GM21619 (cell line): Measurements from ENCODE around the gene ITPKB.
A peak's percentile ranks its signal among the peaks of the same experiment; 100 is the strongest.
"Not testable (repeated sequence)": the region's sequence is repeated elsewhere in the genome, so short reads cannot be mapped to it uniquely, and the experiment has no call there.

Source experiments
- ATAC-seq: cut with Tn5 transposase; IDR thresholded peaks from one replicate; pipeline ENCODE4 v1.9.1; 2021; ENCODE audit not compliant: unreplicated experiment

Gene ITPKB

GRCh38 chr1:226738995-226739695 lies at the start of gene ITPKB:
TSS of gene ITPKB (minus strand) at chr1:226739282. CDS start at chr1:226737458, 1,824 bp downstream.
- ATAC-seq: peak; percentile 24

- no peak for ATAC-seq
These were observed 48.6 kb upstream of the ITPKB start for GRCh38 chr1:226787638-226788037.

GRCh38 chr1:226787071-226787470 lies 48.0 kb upstream of the ITPKB start:
- no peak for ATAC-seq

- peak; percentile 90 for ATAC-seq
These were observed 47.5 kb upstream of the ITPKB start for GRCh38 chr1:226786550-226786949.

DNA sequence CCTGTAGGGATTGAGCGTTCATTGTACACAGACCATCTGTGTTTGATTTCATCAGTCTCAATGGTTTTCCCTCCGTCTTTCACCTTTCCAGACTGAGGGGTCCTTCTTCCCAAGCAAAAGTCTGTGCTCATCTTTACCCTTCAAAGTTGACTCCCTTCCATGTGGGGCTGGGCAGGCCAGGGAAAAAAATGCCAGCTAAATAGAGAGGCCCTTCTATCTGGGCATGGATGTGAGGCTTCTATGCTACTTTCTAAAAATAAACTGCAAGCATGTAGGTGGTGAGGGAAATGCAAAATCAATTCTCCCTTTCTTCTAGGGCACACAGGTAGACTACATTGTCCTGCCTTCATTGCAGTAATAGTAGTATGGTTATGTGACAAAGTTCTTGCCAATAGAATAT lies 46.7 kb upstream of the ITPKB start:
- ATAC-seq: no peak

DNA sequence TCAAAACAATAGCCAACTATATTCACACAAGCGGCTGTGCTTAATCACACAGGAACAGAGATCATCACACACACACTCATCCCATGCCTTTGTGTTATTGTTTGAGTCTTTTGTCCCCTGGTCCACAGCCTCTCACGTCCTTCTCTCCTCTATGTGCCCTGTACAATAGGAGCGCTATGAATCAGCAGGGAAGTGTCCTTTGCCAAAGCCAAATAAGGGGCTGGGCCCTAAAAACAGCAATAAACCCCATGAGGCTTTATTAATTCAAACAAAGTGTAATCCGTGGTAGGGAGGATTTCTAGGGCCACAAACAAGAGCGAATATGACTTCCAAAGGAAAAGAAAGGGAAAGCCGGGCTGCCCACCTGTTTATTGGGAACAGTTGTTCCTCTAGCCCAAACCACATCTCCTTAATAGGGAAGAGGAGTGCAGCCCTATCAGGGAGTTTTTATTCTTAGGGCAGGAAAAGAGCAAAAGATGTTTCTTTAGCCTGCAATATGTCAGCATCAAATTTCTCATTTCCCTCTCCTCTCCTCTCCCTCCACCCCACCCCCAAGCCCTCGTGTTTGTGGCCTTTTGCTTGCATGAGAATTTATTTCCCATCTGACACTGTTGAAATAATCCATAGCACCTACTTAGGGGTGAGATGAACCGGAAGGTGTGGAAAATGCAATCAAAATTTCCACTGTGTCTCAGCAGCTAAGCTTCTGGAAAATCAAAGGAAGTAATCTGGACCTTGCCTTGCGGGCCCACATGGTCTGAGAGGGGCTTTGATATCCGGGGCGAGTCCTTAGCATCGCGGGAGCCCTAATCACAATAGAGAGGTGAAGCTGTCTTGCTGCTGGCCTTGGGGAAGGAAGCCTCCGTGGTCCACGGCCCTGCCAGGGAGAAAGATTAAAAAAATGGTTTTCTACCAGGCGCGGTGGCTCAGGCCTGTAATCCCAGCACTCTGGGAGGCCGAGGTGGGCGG lies 45.3 kb upstream of the ITPKB start:
- no peak for ATAC-seq

DNA sequence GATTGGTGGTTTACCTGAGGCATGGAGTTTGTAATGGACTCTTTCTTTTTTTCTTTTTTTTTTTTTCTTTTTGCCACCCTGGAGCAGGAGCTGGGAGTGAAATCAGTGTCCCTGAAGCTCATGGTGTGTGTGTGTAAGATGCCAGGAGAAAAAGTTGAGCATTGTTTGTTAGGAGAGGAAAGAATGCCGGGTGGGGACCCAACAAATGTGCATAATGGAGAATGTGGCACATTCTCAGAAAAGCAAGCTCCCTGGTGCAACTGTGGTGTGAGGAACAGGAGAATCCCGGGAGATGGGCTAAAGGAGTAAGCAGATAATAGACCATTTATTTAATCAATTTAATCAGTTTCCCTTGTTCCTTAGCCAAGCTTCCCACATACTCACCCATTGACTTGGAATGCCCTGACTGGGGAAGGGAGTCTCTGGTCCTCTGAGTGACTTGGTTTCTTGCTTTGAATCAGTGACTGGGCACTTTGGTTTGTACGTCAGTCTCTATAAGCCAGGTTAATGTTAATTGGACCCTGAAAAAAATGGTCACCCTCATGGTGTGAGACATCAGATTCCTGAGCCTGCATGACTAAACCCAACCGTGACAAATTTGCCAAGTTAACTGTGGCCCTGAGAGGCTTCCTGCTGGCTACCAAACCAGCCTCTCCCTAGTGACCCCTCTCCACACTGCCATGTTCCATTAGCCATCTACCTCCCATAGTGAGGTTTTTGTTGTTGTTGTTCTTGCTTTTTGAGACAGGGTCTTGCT lies 43.9 kb upstream of the ITPKB start:
- no peak for ATAC-seq

GRCh38 chr1:226781937-226782609 lies 43.0 kb upstream of the ITPKB start:
- no peak for ATAC-seq

DNA sequence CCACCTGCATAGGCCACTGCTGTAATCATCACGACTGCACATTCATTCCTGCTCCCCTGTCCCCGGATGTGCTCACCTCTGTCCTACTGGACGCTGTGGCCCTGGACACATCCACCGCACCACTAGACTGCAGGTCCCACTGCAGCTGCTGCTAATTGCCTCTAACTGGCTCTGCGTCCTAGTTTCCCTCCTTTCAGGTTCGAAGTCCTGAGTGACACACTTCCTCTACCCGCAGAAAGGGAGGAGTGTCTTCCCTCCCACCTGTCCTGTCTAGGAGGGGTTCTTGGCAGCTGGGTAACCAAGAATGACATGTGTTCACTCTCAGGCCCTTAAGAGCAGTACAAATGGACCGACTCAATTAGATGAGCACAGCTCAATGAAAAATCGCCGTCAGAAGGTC lies 40.5 kb upstream of the ITPKB start:
- no peak for ATAC-seq

DNA sequence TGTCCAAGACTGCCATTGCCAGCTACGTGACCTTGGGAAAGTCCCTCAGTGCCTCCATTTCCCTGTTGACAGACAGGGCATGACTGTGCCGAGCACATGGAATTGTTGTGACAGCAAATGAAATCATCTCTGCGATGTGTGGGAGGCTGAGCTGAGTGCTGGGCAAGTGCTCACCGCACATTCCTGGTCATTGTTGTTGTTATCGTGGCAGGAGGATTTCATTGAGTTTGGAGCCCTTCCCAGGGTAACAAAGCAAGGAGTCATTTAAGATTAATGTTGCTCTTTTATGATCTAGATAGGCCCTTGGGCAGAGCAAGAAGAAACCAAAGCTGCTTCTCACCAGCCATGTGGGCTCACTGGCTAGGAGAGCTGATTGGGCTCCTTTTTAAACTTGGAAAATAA lies 39.6 kb upstream of the ITPKB start:
- no peak for ATAC-seq

GRCh38 chr1:226776975-226777374 lies 37.9 kb upstream of the ITPKB start:
- no peak for ATAC-seq

- ATAC-seq: no peak
These were observed 37.0 kb upstream of the ITPKB start for GRCh38 chr1:226776066-226776465.

- peak; percentile 93 for ATAC-seq
These were observed 33.5 kb upstream of the ITPKB start for GRCh38 chr1:226772446-226773139.

DNA sequence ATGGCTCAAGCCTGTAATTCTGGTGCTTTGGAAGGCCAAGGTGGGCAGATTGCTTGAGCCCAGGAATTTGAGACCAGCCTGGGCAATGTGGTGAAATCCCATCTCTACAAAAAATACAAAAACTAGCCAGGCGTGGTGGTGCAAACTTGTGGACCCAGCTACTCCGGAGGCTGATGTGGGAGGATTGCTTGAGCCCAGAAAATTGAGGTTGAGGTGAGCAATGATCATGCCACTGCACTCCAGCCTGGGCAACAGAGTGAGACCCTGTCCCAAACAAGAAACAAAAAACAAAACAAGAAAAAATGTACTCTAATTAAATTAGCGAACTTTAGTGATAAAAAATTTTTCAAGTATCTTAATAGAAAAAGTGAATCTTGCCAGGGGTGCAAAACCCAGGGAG lies 28.1 kb upstream of the ITPKB start:
- not testable (repeated sequence) for ATAC-seq

GRCh38 chr1:226766565-226766964 lies 27.5 kb upstream of the ITPKB start:
- no peak for ATAC-seq

DNA sequence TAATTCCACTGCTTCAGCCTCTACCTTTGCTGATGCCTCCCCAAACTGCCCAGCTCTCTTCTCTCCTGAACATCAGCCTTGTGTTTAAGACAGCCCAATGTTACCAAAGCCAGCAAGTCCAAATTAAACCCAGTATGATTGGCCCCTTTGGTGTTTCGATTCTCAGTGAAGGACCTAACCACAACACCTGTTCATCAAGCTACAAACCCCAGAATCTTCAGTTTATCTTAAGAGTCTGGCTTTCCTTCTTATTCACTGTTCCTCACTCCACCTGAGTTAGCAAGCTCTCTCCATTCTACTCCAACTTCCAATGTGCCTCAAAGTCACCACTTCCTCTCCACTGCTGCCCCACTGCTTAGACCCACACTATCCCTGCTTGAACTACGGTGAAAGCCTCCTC lies 25.5 kb upstream of the ITPKB start:
- ATAC-seq: peak; percentile 89

DNA sequence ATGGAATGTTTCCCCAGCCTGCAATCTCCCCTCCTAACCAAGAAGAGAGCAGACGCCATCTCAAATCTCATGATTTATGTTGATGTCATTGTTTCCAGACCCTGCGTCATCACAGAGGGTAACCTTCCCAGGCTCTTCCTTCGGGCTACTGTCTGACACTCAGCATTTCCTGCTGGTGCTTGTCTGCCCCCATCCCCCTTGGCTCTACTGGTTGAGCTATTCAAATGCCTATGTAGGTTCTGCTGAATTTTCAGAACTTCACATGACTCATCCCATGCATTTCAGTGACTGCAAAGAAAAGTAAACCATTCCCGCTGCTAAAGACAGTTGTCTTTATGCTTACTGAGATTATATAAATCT lies 24.8 kb upstream of the ITPKB start:
- ATAC-seq: no peak

- ATAC-seq: no peak
These were observed 24.2 kb upstream of the ITPKB start for GRCh38 chr1:226762988-226763904.

GRCh38 chr1:226762055-226762454 lies 23.0 kb upstream of the ITPKB start:
- ATAC-seq: no peak
